ENCODE data around the gene FAAH. TPM values are rescaled to one million over a fixed set of nuclear protein-coding genes. Genes with fewer than 3 reads are reported as not detected.

FAAH gene
- total RNA-seq, 2 experiments from 2014 or later = 21.9 to 25.4 TPM

GRCh38 chr1:46446646-46447498 lies 52.8 kb downstream of the FAAH start:
- Histone ChIP-seq H3K9me2 (ENCODE audit: insufficient read depth, low read length) (no peaks in the 10 kb centered on the region), H3K4me1 (ENCODE audit: insufficient read depth, low read length, poor library complexity, severe bottlenecking) (peaks cover 4% of the 10 kb centered on the region), H3K4me3 (ENCODE audit: low read depth, low read length, poor library complexity, severe bottlenecking) (no peak overlapping the region), H3K36me3 (ENCODE audit: insufficient read depth, low read length) (no peaks in the 10 kb centered on the region), H4K20me1 (ENCODE audit: insufficient read depth, low read length) (no peaks in the 10 kb centered on the region), H3K4me2 (ENCODE audit: low read length) (no peak overlapping the region), H3K79me2 (ENCODE audit: insufficient read depth, low read depth, low read length) (no peaks in the 10 kb centered on the region), H3K27ac (ENCODE audit: low read depth, low read length, poor library complexity, severe bottlenecking) (no peak overlapping the region), H3K9me3 (ENCODE audit: low read length) (no peaks in the 10 kb centered on the region), H2AFZ (ENCODE audit: low read length) (no peak overlapping the region)
- ChIA-PET POLR2A (no interaction called here), CTCF (ENCODE audit: unreplicated experiment) (interaction anchor here (0.7 to 1.4 kb wide), 4 partner anchors 8 to 88 kb away, joined by 3 read pairs; no protein-coding TSS in a partner anchor)
- peak; percentile 74 for DNase-seq (ENCODE audit: low spot score)
- intact Hi-C loops (cut with micrococcal nuclease; ENCODE audit: unreplicated experiment) = loop anchor here (1.0 to 5.0 kb wide), 3 partner anchors 30 to 280 kb away; no protein-coding TSS in a partner anchor
- BruUV-seq (replicated peaks) = no TSS peak
- 0 out of 2 replicates have a peak, but pooled peaks have one; percentile 46 for TF ChIP-seq EZH2phosphoT487 (IDR thresholded peaks at IDR 0.05; ENCODE audit: borderline replicate concordance, low read depth, low read length)
- TF ChIP-seq CTCF (conservative IDR thresholded peaks at IDR 0.05; ENCODE audit: low read length) = peak; percentile 93

GRCh38 chr1:46447499-46448108 lies 53.5 kb downstream of the FAAH start:
- Histone ChIP-seq H3K36me3 (ENCODE audit: insufficient read depth, low read length) (no peaks in the 10 kb centered on the region), H3K4me2 (ENCODE audit: low read length) (no peak overlapping the region), H3K9me3 (ENCODE audit: low read length) (no peaks in the 10 kb centered on the region), H3K4me1 (ENCODE audit: insufficient read depth, low read length, poor library complexity, severe bottlenecking) (no peaks in the 10 kb centered on the region), H3K27ac (ENCODE audit: low read depth, low read length, poor library complexity, severe bottlenecking) (no peak overlapping the region), H2AFZ (ENCODE audit: low read length) (no peak overlapping the region), H3K9me2 (ENCODE audit: insufficient read depth, low read length) (no peaks in the 10 kb centered on the region), H3K79me2 (ENCODE audit: insufficient read depth, low read depth, low read length) (no peaks in the 10 kb centered on the region), H4K20me1 (ENCODE audit: insufficient read depth, low read length) (no peaks in the 10 kb centered on the region), H3K4me3 (ENCODE audit: low read depth, low read length, poor library complexity, severe bottlenecking) (no peak overlapping the region)
- POLR2A ChIA-PET = no interaction called here
- intact Hi-C loops (cut with micrococcal nuclease; ENCODE audit: unreplicated experiment) = loop anchor here (1.0 to 5.0 kb wide), 3 partner anchors 29 to 280 kb away; no protein-coding TSS in a partner anchor
- TF ChIP-seq EZH2phosphoT487 (IDR thresholded peaks at IDR 0.05; ENCODE audit: borderline replicate concordance, low read depth, low read length) = no peak
- no peak for TF ChIP-seq CTCF (conservative IDR thresholded peaks at IDR 0.05; ENCODE audit: low read length)
- CTCF ChIA-PET (ENCODE audit: unreplicated experiment) = interaction anchor here (0.7 to 1.4 kb wide), 4 partner anchors 8 to 87 kb away, joined by 3 read pairs; no protein-coding TSS in a partner anchor
- DNase-seq (ENCODE audit: low spot score) = no peak
- no TSS peak for BruUV-seq (replicated peaks)

Data from OCI-LY7 (cell line).